LHCN-M2 (cell line): ENCODE results near the gene ARFRP1. TPM values are rescaled to one million over a fixed set of nuclear protein-coding genes. Genes with fewer than 3 reads are reported as not detected.
"Not testable (repeated sequence)": the region's sequence is repeated elsewhere in the genome, so short reads cannot be mapped to it uniquely, and the experiment has no call there.

Experiments used
- DNase-seq: peaks from one replicate; pipeline ENCODE4 v3.0.0-alpha.2; 2012; ENCODE audit warnings: low read depth
- total RNA-seq: library from RNA; depleted of rRNA; stranded (reverse); fragments of >200 nt; gene quantifications from 2 replicates; pipeline ENCODE4 v1.2.3, GENCODE V29; 2014

ARFRP1 gene
- total RNA-seq, 1 experiment from 2014 or later: 54.8 TPM

DNA sequence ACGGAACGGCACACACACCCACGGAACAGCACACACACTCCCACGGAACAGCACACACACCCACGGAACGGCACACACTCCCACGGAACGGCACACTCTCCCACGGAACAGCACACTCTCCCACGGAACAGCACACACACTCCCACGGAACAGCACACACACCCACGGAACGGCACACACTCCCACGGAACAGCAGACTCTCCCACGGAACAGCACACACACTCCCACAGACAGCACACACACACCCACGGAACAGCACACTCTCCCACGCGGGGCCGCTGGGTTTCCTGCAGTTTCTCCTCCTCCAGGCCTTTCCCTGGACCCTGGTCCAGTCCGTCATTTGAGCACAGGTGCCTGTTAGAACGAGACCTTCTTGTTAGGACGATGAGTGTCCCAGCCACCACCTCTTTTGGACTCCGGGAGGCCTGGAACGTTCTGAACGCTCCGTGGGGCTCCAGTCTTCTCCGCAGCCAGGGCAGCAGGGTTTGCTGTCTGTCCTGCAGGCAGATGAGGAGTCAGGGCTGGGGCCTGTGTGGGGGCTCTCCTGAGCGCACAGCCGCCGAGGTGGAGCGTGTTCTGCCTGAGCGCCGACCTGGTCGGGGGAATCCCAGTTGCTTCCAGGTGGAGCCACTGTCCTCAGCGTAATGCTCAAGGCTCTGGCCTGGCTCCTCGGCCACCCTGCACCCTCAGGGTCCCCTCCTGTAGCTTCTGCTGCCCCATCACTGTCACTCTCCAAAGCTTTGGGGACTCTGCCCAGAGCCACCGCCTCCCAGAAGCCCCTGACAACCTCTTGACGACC lies 28.9 kb downstream of the ARFRP1 start:
- DNase-seq: no peak

DNA sequence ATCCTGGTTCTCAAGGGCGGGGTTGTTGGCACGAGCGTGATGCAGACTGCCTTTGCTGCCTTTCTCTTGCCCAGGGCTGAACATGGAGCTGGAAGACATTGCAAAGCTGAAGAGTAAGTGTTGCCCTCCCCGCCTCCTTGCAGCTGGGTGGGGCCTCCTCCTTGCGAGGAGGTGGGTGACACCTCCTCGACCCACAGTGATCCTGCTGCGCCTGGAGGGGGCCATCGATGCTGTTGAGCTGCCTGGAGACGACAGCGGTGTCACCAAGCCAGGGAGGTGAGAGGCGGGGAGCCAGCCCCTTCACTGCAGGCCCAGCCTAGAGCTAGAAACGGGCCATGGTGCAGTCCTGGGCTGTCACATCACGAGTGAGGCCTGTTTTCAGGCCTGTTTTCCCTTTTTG lies 29.7 kb downstream of the ARFRP1 start:
- DNase-seq: no peak

DNA sequence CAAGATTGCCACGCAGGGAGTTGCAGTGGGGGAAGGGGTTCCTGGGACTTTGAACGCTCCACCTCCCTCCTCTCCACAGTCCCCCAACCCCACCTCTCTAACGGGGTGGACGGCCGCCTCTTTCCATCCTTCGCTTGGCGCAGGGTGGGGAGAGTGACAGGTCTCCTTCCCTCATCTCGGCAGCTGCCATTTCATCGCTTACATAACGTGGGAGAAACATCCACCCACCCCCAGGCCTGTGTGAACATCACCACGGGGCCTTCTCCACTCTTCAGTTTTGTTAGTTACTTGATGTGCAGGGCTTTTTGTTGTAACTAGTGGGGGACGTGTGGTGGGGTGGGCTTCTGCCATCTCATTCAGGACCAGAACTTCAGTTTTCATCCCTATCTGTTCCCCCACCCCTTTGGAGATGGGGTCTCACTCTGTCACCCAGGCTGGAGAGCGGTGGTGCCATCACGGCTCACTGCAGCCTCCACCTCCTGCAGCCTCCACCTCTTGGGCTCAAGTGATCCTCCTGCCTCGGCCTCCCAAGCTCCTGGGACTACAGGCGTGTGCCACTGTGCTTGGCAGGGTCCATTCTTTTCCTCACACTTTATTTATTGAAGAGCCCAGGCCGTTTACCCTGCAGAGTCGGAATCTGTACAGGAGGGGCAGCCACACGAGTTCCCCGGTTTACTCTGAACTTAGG lies 32.0 kb downstream of the ARFRP1 start:
- DNase-seq: no peak

DNA sequence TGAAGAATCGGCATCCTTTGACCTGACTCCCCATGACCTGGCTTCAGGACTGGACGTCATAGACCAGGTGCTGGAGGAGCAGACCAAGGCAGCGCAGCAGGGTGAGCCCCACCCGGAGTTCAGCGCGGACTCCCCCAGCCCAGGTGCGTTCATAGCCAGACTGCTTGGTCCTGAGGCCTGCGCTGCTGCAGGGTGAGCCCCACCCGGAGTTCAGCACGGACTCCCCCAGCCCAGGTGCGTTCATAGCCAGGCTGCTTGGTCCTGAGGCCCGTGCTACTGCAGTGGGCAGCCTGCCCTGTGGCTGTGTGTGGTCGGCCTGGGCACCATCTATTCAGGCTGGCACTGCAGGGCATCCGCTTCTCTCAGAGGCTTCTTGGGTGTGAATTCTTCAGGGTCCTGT lies 33.8 kb downstream of the ARFRP1 start:
- DNase-seq: no peak

DNA sequence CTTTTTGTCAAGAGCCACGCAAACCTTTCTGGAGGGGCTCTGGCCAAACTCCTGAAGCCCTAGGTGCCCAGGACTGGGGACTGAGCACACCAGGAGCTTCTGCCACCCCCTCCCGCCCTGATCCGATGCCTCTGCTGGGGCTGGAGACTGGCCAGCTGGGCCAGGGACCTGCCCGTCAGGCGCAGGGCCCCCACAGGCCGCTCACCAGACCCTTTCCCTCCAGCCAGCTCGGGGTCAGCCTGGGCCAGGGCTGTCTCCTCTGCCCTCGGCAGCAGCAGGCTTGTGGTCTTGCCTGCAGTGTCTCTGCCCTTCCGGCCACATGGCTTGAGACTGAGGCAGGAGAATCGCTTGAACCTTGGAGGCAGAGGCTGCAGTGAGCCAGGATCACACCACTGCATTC lies 35.1 kb downstream of the ARFRP1 start:
- no peak for DNase-seq

DNA sequence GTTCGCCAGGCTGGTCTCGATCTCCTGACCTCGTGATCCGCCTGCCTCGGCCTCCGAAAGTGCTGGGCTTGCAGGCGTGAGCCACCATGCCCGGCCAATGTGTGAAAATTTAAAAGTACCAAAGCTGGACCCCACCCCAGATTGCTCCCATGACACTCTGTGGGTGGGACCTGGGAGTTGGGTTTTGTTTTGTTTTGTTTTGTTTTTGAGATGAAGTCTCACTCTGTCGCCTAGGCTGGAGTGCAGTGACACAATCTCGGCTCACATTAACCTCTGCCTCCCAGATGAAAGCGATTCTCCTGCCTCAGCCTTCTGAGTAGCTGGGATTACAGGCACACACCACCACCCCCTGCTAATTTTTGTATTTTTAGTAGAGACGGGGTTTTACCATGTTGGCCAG lies 36.1 kb downstream of the ARFRP1 start:
- DNase-seq: not testable (repeated sequence)

DNA sequence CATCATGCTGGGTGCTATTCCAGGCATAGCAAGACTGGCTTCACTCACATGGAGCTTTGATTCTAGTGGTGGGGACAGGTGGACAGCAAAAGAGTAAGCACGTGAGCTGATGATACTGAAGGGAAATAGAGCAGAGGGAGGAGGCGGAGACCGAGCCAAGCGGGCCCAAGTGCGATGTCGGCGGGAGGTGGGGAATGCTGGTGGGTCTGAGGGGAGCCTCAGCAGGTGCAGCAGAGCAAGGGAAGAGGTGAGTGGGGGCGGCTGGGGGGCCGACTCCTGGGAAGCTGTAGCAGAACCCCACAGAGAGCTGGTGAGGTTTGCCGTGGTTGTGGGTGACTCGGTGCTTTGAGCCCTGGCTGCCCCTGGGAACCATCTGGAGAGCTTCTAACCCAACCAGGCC lies 39.4 kb downstream of the ARFRP1 start:
- DNase-seq: no peak

DNA sequence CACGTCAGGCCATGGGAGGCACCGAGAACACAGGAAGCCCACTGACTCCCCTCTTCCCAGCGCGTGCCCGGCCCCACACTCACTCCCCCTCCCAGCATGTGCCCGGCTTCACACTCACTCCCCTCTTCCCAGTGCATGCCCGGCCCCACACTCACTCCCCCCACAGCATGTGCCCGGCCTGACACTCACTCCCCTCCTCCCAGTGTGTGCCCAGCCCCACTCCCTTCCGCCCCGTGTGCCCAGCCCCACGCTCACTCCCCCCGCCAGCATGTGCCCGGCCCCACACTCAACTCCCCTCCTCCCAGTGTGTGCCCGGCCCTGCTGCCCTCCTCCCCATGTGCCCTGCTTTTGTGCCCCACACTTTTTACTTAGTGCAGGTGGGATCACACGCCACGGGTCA lies 39.9 kb downstream of the ARFRP1 start:
- no peak for DNase-seq

DNA sequence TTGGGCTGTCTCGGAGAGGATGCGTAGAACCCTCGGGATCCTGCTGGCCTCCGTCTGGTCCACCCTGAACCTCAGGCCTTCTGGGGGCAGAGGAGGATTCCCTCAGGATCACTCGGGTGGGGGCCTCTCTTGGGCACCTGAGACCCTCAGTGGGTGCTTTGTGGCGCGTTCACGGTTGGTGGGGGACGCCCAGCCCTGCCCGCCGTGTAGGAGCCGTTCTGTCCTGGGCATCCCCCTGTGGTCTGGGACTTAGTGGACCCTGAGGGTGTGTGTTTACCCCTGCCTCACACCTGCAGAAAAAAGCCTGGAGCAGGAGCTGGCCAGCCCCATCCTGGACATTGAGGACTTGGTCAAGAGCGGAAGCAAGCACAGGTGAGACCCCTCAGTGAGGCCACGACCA lies 42.1 kb downstream of the ARFRP1 start:
- DNase-seq: no peak

DNA sequence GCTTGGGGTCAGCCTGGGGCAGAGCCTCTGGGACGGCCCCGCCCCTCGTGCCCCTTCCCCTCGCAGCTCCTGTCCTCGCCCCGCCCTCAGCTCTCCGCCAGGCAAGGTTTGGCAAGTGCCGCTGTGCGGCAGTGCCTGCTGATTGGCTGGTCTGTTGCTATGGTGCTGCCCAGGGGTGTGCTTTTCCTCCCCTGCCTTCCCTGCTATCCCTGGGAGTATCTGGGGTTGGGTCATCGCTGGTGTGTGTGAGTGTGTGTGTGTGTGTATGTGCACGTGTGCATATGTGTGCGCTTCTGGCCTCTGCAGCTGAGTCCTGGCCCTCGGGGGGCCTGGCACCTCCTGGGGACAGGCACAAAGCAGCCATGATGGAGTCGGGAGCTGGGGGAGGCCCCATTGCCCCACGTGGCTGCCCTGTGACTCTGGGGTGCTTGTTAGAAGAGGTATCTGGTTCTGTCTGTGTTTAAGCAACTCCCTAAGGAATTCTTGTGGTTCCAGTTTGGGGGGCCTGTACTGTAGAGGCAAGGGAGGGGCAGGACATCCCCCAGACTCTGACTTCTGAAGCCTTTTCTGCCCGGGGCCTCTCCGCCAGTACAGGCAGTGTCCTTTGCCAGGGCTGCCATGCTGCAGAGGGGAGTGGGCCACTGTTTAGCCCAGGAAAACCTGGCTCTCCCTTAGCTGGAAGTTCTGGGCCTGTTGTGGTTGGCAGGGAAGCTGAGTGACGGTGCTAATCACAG lies 42.7 kb downstream of the ARFRP1 start:
- DNase-seq: no peak

DNA sequence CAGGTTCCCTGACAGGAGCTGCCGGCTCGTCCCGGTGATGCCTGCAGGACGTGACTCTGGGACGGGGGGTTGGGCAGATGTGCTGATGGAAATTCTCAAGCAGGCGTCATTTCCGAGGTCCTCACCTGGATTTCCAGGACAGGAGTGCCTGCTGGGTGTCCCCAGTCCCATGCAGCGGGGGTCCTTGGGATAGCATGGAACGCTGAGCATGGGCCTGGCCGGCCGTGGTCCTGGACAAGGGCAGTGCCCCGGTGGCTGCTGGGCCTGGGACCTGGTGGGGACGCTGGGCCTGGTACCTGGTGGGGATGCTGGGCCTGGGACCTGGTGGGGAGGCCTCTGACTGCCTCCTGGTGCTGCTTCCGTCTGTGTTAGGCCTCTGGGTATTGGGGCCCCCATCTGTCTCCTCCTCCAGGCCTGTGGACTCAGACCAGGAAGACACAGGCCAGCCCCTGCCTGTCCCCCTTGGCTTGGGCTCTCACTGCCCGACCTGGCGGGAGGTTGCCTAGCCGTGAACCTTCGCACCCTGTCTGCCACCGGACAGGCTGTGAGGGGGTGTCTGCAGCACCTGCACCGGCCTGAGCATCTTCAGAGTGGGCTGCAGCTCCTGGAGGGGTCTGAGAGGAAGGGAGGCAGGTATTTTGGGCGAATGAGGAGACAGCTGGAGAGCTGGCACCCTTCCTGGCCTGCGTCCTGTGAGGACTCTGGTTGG lies 43.5 kb downstream of the ARFRP1 start:
- no peak for DNase-seq

DNA sequence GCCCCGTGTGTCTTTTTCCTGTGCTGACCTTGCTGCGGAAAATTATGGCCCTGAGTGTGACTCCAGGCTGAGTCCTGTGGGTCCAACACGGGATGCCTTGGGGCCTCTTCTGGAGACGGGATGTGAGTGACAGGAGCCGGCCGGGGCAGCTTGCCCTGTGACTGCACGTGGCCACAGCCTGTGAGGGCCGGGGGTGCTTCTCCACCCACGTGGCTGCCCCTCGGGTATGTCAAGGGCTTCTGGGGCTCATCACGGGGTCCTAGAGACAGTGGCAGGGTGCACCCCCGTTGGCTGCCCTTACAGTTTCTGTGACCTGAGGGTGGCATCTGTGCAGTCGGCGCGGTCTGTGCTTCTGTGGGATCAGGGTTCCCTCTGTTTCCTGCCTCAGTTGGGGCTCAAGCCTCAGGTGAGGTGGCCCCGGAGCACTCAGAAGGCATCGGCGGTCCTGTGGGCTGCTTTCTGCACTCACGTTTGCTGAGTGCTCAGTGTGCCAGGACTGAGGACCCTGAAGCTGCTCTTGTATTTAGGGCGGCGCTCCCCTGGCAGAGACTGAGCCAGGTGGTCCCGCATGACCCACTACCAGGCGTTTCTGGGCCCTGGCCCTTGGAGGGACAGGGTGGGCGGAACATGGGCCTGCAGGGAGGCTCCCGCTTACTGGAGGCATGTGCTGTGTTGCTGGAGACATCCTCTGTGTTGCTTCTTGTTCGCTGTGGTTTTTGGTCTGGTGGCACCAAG lies 44.3 kb downstream of the ARFRP1 start:
- no peak for DNase-seq

DNA sequence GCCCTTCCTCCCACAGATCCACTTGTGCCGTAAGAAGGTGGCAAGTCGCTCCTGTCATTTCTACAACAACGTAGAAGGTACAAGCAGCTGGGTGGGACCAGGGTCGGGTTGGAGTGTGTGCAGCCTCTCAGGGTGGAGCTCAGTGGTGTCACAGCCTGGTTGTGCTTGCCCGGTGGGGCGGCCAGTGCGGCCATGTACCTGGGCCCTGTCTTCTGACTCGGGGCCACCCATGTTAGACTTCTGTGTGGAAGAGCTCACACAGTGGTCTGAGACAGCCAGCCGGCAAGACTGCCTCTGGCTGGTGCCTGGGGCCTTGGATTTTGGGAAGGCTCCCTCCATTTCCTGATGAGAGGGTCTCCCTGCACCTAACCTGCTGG lies 45.0 kb downstream of the ARFRP1 start:
- no peak for DNase-seq

DNA sequence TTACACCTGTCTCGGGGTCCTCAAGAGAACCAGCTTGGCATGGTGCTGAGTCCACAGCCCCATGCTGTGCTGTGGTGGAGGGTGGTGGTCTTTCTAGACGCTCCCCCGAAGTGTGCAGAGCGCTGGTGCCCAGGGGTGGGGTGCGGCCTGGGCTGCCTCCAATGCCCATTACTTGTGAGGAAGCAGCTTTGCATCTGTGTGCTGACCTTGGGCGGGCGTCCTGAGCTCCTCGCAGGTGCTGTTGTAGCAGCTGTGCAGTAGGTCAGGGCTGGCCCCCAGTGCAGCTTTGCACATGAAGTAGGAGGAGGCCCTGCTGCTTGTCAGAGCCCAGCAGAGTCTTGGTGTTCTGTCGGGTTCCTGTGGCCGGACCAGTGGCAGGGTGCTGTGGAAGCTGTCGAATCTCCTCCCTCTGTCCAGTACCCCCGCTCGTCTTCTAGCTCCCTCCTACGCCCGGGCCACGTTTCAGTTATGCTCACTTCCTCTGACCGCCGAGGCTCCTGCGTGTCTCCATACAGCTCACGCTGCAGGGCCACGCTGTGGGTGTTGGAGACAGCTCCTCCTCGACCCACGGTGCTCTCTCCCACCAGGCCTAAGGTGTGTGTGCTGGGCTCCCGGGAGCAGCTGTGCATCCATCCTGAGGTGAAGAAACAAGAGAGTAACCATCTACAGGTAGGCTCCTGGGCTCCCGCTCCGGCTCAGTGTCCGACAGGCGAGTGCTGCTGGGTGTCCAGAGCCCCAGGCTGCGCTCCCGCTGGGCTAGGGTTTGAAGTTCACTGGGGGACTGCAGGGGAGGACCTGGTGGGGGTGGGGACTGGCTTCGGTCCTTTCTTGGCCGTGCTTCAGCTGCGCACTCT lies 45.6 kb downstream of the ARFRP1 start:
- no peak for DNase-seq

DNA sequence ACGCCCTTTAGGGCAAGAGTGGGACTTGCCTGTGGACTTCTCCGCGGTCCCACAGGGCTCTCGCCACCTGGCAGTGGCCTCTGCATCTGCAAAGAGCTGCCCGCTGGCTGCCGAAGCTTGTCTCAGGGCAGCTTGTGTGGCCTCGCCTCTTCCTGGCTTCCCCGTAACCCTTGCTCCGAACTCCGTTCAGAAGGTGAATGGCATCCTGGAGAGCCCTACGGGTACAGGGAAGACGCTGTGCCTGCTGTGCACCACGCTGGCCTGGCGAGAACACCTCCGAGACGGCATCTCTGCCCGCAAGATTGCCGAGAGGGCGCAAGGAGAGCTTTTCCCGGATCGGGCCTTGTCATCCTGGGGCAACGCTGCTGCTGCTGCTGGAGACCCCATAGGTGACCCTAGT lies 46.7 kb downstream of the ARFRP1 start:
- DNase-seq: no peak

DNA sequence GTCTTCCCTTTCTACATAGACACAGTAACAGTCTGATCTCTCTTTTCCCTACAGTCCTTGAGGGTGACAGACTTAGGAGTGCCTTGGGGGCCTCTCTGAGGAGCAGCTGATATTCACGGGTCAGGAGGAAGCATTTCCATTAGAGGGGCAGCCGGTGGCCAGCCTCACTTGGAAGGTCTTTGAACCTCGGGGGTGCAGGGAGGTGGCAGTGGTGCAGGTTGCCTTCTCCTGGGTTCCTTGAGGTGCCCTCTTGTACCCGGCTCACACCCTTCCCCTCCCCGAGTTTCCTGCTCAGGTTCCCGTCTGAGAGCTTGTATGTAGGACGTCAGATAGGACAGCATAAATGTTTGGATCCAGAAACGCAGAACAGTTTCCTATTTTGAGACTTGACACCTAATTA lies 47.2 kb downstream of the ARFRP1 start:
- DNase-seq: no peak

DNA sequence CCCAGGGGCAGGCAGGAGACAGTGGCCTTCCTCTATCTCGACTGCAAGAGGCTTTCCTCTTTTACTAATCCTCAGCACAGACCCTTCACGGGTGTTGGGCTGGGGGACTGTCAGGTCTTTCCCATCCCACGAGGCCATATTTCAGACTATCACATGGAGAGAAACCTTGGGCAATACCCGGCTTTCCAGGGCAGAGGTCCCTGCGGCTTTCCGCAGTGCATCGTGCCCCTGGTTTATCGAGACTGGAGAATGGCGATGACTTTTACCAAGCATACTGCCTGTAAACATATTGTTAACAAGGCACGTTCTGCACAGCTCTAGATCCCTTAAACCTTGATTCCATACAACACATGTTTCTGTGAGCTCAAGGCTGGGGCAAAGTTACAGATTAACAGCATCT lies 47.6 kb downstream of the ARFRP1 start:
- not testable (repeated sequence) for DNase-seq

DNA sequence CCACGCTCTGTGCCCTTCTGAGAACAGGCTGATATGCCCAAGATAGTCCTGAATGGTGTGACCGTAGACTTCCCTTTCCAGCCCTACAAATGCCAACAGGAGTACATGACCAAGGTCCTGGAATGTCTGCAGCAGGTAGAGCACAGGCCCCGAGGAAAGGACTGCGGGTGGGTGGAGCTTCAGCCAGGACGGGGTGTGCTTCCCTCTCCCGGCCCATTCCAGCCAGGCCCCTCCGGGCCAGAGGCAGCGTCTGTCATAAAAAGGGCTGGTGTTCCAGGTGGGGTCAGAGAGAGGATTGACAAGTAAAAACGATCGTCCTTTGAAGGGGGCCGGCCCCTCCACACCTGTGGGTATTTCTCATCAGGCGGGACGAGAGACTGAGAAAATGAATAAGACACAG lies 48.4 kb downstream of the ARFRP1 start:
- no peak for DNase-seq

DNA sequence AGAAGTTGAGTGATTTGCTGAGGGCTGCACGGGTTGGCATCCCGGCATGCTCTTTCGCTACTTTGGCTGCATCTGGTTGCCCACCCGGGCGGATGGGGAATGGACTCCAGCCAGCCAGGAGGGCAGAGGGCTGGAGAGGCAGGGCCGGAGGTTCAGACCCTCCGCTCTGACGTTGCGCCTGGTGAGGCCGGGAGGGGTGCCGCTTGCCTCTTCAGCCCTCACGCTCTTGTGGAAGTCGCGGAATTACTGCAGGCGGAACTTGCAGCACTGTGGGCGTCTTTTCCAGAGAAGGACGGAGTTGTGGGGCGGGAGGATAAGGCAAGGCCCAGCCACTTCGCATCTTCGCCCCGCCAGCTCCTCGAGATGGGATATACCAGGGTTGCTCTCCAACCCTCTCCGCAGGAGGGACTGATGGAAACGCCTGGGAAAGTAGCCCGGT lies 49.0 kb downstream of the ARFRP1 start:
- no peak for DNase-seq
